RPMI7951 (cell line): ENCODE data around the gene ZG16B. TPM values are rescaled to one million over a fixed set of nuclear protein-coding genes. Genes with fewer than 3 reads are reported as not detected.
A peak's percentile ranks its signal among the peaks of the same experiment; 100 is the strongest.

ENCODE experiments used
- DNase-seq: peaks from one replicate; pipeline ENCODE4 v3.0.0-alpha.2; 2012; ENCODE audit warnings: low read depth
- total RNA-seq: library from RNA; depleted of rRNA; stranded (reverse); fragments of >200 nt; shearing (Covaris generic); gene quantifications from 2 replicates; pipeline ENCODE4 v1.2.3, GENCODE V29; 2014

The ZG16B gene
- total RNA-seq, 1 experiment from 2014 or later = 1.2 TPM

DNA sequence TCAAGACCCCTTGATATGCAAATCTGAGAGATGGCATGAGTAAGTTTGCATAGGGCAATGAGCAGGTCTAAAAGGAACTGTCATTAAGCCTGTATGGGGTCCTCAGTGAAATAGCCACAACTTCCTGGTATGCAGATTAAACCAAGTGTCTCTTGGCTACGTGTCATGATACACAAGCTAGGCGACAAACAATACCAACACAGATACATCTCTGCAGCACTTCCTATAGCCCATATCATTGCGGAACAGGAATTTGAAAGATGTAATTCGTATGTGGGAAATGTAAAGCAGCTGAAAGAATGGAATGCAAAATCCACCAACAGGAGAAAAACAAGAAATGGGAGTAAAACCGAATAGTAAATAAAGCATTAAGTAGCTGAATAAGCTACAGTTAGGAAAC, 15.0 kb downstream of the ZG16B start:
- DNase-seq = no peak

DNA sequence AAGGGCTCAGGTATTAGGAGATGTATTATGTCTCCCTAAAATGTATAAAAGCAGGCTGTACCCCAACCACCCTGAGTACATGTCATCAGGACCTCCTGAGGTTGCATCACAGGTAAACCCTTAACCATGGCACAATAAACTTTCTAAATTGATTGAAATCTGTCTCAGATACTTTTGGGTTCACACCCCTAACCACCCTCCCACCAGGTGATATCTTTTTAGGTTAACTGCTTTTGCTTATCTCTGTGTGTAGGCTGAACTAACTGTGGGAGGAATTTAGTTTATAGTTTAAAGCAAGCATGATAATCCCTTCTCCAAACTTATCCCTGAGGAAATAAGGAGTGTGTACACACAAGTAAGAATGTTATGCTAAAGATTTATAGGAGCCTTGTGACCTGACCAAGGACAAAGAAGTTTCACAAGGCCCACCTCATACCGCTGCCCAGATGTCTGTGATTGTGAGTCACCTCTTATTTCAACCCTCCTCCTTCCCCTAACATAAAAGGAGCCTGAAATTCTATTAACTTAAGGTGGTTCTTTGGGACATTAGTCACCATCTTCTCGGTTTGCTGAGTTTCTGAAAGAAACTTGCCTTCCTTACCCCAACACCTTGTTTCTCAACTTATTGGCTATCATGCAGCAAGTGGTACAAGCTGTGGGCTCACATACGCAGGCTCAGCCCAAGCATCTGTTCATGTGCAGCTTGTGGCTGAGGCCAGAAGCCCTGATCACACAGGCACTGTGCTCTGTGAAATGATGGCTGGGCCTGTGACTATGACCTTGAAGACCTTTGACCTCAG, 16.6 kb downstream of the ZG16B start:
- DNase-seq = peak; percentile 70

- no peak for DNase-seq
Measured at GRCh38 chr16:2848933-2849725, 19.0 kb downstream of the ZG16B start.

- no peak for DNase-seq
Measured at GRCh38 chr16:2852003-2852730, 22.1 kb downstream of the ZG16B start.

- no peak for DNase-seq
Measured at GRCh38 chr16:2852731-2853507, 22.8 kb downstream of the ZG16B start.

- DNase-seq = no peak
Measured at GRCh38 chr16:2853531-2854073, 23.5 kb downstream of the ZG16B start.

DNA sequence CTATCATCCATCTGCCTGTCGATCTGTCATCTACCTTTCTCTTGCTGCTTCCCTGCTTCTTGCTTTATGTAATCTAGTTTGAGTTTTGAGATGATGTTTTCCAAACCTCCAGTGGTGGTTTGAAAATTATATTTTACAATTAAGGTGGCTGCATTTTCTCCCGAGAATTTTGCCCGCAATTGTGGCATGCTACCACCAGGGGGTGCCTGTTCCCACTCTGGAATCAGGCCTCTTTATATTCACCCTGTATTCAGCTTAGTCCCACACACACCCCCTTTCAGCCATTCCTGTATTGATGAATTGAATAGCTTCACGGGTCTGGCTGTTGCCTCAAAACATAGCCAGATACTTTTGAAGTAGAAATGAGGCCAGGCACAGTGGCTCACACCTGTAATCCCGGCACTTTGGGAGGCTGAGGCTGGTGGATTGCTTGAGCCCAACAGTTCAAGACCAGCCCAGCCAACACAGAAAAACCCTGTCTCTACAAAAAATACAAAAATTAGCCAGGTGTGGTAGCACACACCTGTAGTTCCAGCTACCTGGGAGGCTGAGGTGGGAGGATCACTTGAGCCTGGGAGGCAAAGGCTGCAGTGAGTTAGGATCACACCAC, 24.7 kb downstream of the ZG16B start:
- no peak for DNase-seq

DNA sequence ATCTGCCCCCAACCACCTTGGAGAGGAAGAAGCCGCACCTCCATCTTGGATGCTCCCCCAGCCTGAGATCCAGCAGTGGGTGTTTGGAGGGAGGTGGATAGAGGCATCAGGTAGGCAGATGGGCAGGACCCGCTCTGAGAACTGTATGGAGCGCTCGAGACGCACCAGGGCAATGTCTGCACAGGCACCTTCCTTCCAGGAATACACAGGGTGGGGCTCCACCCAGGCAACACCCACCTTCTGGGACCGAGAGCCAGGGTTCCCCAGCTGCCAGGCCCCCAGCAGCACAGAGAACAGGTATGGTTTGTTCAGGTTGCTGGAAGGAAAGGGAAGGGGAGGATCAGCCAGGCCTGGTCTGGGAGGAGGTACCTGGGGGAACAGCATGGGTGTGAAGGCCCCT, 25.4 kb downstream of the ZG16B start:
- DNase-seq = no peak

DNA sequence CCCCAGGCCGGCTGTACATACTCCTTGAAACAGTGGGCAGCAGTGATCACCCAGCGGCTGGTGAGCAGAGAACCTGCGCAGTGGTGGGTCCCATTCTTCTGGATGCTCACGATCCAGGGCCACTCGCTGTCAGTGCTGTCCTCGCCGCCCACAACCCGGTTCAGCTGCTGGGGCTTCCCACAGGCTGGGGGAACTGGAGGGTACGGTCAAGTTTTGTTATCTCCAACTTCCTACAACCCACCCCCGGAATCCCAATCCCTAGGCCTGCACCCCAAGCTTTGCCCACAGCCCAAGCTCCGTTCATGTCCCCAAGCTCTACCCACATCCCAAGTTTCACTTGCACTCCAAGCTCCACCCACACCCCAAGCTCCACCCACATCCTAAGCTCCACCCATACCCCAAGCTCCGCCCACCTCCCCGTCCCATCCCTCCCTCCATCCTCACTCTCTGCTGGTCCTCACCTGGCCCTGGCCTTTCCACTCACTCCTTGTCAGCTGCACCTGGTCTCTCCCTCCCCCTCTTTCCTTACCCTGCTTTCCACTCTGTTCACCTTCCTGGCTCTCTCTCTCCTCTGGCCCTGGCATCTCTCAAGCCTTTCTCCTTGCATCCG, 26.1 kb downstream of the ZG16B start:
- DNase-seq = no peak

DNA sequence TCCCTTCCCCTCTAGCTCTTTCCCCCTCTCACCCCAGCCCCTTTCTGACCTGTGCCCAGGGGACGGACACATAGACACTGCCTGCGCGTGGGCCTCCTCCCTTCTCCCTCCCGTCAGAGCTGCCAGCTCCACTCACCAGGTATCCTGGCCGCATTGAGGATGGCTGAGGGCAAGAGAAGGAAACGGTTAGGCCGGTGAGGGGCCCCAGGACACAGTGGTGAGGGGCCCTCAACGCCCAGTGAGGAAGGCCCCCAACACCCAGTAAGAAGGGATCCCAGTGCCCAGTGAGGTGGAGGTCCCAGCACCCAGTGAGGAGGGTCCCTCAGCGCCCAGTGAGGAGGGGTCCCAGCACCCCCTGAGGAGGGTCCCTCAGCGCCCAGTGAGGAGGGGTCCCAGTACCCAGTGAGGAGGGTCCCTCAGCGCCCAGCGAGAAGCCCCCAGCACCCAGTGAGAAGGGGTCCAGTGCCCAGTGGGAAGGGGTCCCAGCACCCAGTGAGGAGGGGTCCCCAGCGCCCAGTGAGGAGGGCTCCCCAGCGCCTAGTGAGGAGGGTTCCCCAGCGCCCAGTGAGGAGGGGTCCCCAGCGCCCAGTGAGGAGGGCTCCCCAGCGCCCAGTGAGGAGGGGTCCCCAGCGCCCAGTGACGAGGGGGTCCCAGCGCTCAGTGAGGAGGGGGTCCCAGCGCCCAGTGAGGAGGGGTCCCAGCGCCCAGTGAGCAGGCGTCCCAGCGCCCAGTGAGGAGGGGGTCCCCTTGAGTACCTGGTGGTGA, 26.8 kb downstream of the ZG16B start:
- no peak for DNase-seq

- peak; percentile 45 for DNase-seq
Measured at GRCh38 chr16:2857451-2858244, 27.5 kb downstream of the ZG16B start, which contains the start of gene PRSS22. Gene PRSS22 (minus strand): TSS chr16:2858170. CDS start chr16:2858104, 66 bp downstream.

- peak; percentile 39 for DNase-seq
Measured at GRCh38 chr16:2858245-2859025, 28.3 kb downstream of the ZG16B start.

GRCh38 chr16:2859686-2860265, 29.7 kb downstream of the ZG16B start:
- DNase-seq = no peak

DNA sequence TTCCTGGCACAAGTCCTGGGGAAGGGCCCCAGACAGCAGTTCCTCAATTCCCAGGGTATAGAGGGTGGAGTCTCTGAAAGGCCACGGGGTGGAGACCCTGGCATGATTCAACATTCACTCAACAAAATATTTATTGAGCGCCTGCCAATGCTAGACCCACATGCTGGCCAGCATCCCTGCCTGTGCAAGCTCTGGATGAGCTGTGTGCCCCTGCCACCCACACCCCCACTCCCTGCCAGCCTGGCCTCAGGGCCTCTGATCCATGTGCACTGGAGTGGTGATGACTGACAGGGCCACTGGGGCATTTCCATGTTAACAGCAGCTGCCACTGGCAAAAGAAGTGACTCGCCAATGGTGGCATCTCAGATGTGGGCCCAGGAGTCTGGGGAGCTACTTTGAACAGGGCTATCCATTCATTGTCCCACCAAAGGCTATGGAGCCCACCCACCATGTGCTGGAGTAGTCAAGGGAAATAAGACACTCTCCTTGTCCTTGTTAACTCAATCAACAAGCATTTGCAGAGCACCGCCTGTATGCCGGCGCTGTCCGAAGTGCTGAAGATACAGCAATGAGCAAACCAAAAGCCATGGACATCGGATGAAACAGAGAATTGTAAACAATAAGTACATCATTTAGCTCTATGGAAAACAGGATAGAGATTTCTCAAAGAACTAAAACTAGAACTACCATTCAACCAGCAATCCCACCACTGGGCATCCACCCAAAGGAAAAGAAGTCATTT, 30.9 kb downstream of the ZG16B start:
- DNase-seq = no peak

- DNase-seq = no peak
Measured at GRCh38 chr16:2865651-2866050, 35.5 kb downstream of the ZG16B start.

GRCh38 chr16:2866431-2866830, 36.3 kb downstream of the ZG16B start:
- no peak for DNase-seq

DNA sequence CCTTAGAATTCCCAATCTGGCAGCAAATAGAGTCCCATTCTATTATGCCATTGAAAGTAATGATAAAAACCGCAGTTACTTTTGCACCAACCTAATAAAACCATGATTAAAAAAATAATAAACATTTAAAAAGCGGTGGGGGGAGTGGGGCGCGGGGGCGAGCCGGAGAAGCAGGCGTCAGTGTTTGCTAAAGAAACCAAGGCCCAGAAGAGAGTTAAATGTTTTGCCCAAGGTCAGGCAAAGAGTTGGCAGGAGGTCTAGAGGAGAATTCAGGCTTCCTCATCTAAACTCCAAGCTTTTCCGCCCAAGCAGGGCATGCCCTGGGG, 37.5 kb downstream of the ZG16B start:
- DNase-seq = no peak
